Activated T-cell treated with anti-CD3 and anti-CD28 coated beads, Interleukin-2, amount 50 U/mL, for 4 hours (primary cell): ENCODE data around the gene PRKD3. TPM values are rescaled to one million over a fixed set of nuclear protein-coding genes. Genes with fewer than 3 reads are reported as not detected.

Source experiments
- ATAC-seq, 2 donors: fragments of 200-7000 bp; cut with Tn5 transposase; one replicate each; pipeline ENCODE4 v1.10.0; 2021
- DNase-seq: peaks from one replicate; pipeline ENCODE4 v3.0.0-alpha.2; 2020
- H3K27me3 Mint-ChIP-seq: one replicate; pipeline ENCODE4 v1.8.0; 2021; ENCODE audit warnings: low read depth, mixed read lengths
- H3K36me3 Mint-ChIP-seq: one replicate; pipeline ENCODE4 v1.8.0; 2022; ENCODE audit warnings: mixed read lengths; ENCODE audit not compliant: insufficient read depth
- H3K4me1 Mint-ChIP-seq: one replicate; pipeline ENCODE4 v1.8.0; 2021; ENCODE audit warnings: low read depth, mixed read lengths
- H3K4me3 Mint-ChIP-seq: one replicate; pipeline ENCODE4 v1.8.0; 2021; ENCODE audit warnings: mild to moderate bottlenecking, moderate library complexity, mixed read lengths
- H3K9me3 Mint-ChIP-seq: one replicate; pipeline ENCODE4 v1.8.0; 2021; ENCODE audit warnings: mixed read lengths
- total RNA-seq, 3 donors: library from RNA; stranded (reverse); gene quantifications; one replicate each; pipeline ENCODE4 v1.2.1, GENCODE V29; 2021

PRKD3 gene
- total RNA-seq, 3 donors from 2014 or later: 39.8 to 66.9 (median 48.4) TPM

DNA sequence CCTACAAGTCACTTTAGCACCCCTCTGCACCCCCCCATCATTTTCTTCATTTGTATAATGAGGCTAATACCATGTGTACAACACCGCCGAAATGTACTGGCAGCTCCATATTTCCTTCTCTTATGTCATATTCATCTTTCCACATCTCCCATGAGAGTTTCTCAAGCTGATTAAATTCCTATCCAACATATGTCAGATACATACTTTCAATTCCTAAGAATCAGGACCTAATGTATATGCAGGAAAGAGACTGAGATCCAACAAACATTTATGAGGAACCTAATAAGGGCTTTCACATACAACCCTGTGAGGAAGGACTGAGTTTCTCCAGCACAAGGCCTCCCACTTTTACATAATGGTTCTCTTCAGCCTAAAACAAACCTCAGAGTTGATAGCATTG, 41.9 kb downstream of the PRKD3 start:
- ATAC-seq (no peak), DNase-seq (no peak)
- no peaks in the 10 kb centered on the region for H3K27me3 Mint-ChIP-seq
- H3K4me3 Mint-ChIP-seq: no peak overlapping the region
- H3K36me3 Mint-ChIP-seq: peaks cover 22% of the 10 kb centered on the region
- no peaks in the 10 kb centered on the region for H3K9me3 Mint-ChIP-seq
- H3K4me1 Mint-ChIP-seq: no peaks in the 10 kb centered on the region

DNA sequence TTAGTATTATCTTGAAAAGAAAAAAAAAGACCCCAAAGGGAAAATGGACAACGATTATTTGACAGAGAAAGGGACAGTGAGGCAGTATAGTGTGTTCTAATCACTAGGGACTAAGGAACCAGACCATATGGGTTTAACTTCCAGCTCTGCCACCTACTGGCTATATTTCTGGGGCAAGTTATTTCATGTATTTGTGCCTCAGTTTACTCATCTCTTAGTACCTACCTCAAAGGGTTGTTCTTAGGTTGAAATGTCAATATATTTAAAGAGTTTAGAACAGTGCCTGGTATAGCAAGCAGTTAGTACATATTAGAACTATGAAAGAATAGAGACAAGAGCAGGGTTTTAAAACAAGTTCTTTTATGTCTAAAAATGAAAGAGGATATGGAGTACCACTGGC, 42.7 kb downstream of the PRKD3 start:
- no peaks in the 10 kb centered on the region for H3K9me3 Mint-ChIP-seq
- DNase-seq: no peak

DNA sequence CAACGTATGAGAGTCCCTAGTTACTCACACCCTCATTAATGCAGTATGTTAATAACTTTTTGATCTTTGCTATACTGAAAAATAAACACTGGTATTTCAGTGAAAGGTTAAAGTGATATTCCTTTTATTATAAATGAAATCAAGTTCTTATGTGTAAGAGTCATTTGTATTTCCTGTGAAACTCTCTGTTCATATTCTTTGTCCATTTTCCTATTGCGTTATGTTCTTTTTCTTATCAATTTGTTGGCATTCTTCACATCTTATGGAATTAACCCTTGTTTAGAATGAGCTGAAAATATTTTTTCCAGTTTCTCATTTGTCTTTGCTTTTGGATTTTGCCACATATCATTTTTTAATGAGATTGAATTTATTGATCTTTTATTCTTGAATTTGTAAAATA, 48.3 kb downstream of the PRKD3 start:
- ATAC-seq: no peak
- Mint-ChIP-seq H3K4me3 (no peak overlapping the region), H3K4me1 (no peaks in the 10 kb centered on the region), H3K9me3 (no peaks in the 10 kb centered on the region), H3K36me3 (peaks cover 21% of the 10 kb centered on the region), H3K27me3 (no peaks in the 10 kb centered on the region)
- DNase-seq: no peak

More for the DNA sequence above, 42.7 kb downstream of the PRKD3 start:
- H3K4me1 Mint-ChIP-seq: no peaks in the 10 kb centered on the region
- ATAC-seq: no peak
- peaks cover 21% of the 10 kb centered on the region for H3K36me3 Mint-ChIP-seq
- no peaks in the 10 kb centered on the region for H3K27me3 Mint-ChIP-seq
- no peak overlapping the region for H3K4me3 Mint-ChIP-seq

Other genes starting within 250 kb of the PRKD3 start
- 10 to 100 TPM; 11.3 to 18.2 (median 14.9) TPM for gene HEATR5B, start 240.5 kb downstream of the PRKD3 start, total RNA-seq
- 10 to 100 TPM; 17.0 to 18.4 (median 17.2) TPM for gene GPATCH11, start 240.3 kb downstream of the PRKD3 start, total RNA-seq
- 10 to 100 TPM; 13.8 to 23.4 (median 21.2) TPM for gene EIF2AK2, start 167.9 kb downstream of the PRKD3 start, total RNA-seq
- not detected for gene SULT6B1, start 136.2 kb downstream of the PRKD3 start, total RNA-seq
- gene CEBPZOS, start 128.3 kb downstream of the PRKD3 start, total RNA-seq: 10 to 100 TPM; 35.3 to 41.1 (median 37.0) TPM
- 100 to 1,000 TPM; 103 to 131 (median 117) TPM for gene CEBPZ, start 93.2 kb downstream of the PRKD3 start, total RNA-seq
- 10 to 100 TPM; 16.4 to 22.1 (median 17.9) TPM for gene NDUFAF7, start 93.2 kb downstream of the PRKD3 start, total RNA-seq
- 1 to 10 TPM; 5.5 to 7.0 (median 6.9) TPM for gene QPCT, start 19.8 kb upstream of the PRKD3 start, total RNA-seq